ENCODE results near the gene SPSB1. TPM values are rescaled to one million over a fixed set of nuclear protein-coding genes. Genes with fewer than 3 reads are reported as not detected.
A peak's percentile ranks its signal among the peaks of the same experiment; 100 is the strongest.

Gene SPSB1
- total RNA-seq, 4 donors from 2014 or later, result 40.0 to 82.1 (median 52.6) TPM

DNA sequence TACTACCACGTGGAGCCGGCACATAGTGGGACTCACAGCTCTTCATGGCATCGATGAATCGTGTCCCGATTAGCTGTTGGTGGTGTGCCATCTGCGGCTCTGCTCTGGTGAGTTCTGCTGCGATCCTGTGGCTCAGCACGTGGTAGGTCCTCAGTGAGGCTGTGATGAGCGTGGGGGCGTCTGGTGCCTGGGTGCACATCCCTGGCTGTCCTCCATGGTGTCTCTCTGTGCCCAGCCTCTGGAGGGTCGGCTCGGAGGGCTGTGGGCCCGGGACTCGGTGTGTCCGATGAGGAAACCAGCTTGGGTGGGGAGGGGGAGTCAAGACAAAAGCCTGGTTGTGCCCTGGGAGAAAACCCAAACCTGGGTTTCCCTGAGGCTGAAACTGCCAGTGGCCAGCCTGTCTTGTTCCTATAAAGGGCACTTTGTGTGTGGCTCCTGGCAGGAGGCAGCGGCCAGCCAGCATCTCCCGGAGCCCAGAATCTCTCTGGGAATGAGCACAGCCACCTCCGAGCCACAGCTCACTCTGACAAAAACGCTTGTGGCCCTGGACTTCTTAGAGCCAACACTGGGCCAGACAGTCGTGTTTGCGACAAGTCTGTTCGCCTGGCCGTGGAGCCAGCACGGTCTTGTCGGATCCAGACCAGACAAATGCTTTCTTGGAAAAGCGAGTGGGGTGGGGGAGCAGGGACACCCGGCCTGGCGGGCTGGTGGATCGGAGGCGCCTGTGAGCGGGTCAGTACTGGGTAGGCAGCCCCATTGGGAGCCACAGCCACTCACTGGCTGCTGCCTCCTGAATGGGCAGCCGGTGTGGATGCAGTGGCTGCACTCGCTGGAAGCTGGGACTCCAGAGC lies 31.8 kb downstream of the SPSB1 start:
- Histone ChIP-seq H3K4me3 (no peak overlapping the region), H3K9me3 (no peaks in the 10 kb centered on the region), H3K27ac (peak overlapping the region; percentile 75 to 81 (median 76)), H3K4me1 (peaks cover 52 to 88% (median 84%) of the 10 kb centered on the region in 4 donors), H3K27me3 (no peaks in the 10 kb centered on the region), H3K36me3 (no peaks in the 10 kb centered on the region)
- WGBS, 2 donors (ENCODE audit: low coverage in 1 of 2), result 76% methylated on average over 32 of the region's 33 CpGs; no CpG with 5 or more reads in 1 of the 2 donors
- intact Hi-C loops (cut with DNase I; ENCODE audit: low total_unique reads) (no loop called here), in situ Hi-C loops (cut with MboI; ENCODE audit: low pct_ligation_motif_present in 1 of 4, low pct_unique_long_range_greater_than_20kb in 1 of 4, low sequenced_read_pairs in 3 of 4) (no loop called here)
- no peak for TF ChIP-seq POLR2AphosphoS5 (IDR thresholded peaks at IDR 0.05)
- no peak for TF ChIP-seq EP300 (IDR thresholded peaks at IDR 0.05; ENCODE audit: low read depth)
- no peak for TF ChIP-seq POLR2A (IDR thresholded peaks at IDR 0.05)
- TF ChIP-seq, protein P1, sequence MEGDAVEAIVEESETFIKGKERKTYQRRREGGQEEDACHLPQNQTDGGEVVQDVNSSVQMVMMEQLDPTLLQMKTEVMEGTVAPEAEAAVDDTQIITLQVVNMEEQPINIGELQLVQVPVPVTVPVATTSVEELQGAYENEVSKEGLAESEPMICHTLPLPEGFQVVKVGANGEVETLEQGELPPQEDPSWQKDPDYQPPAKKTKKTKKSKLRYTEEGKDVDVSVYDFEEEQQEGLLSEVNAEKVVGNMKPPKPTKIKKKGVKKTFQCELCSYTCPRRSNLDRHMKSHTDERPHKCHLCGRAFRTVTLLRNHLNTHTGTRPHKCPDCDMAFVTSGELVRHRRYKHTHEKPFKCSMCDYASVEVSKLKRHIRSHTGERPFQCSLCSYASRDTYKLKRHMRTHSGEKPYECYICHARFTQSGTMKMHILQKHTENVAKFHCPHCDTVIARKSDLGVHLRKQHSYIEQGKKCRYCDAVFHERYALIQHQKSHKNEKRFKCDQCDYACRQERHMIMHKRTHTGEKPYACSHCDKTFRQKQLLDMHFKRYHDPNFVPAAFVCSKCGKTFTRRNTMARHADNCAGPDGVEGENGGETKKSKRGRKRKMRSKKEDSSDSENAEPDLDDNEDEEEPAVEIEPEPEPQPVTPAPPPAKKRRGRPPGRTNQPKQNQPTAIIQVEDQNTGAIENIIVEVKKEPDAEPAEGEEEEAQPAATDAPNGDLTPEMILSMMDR (IDR thresholded peaks at IDR 0.05), result no peak
- no peak for DNase-seq

DNA sequence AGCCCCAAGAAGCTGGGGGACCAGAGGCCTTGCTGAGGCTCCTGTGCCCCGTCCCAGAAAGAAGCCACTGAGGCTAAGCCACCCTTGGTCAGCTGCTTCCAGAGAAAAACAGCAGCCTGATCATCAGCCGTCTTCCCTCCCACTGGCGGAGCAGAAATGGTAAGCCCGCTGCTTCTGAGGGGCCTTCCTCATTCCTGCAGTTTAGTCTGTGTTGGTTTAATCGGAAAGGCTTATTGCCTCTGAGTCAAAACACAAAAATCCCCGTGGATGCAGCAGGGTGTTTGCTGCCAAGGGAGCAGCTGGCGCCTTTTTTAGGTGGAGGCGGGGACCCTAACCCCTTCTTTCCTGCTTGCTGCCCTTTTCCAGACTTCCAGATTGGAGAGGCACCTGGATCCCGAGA lies 33.9 kb downstream of the SPSB1 start:
- no peak overlapping the region for H3K4me3 ChIP-seq
- H3K4me1 ChIP-seq, result peaks cover 42 to 78% (median 68%) of the 10 kb centered on the region in 4 donors
- H3K36me3 ChIP-seq, result no peaks in the 10 kb centered on the region
- peak in 2 of 3 donors; percentile 13 to 30 for TF ChIP-seq POLR2AphosphoS5 (IDR thresholded peaks at IDR 0.05)
- TF ChIP-seq, protein P1 (IDR thresholded peaks at IDR 0.05), result no peak
- peak; percentile 30 for DNase-seq
- intact Hi-C loops (cut with DNase I; ENCODE audit: low total_unique reads), result no loop called here
- WGBS, 2 donors (ENCODE audit: low coverage in 1 of 2), result 61% methylated on average over 9 of the region's 9 CpGs; no CpG with 5 or more reads in 1 of the 2 donors
- H3K9me3 ChIP-seq, result no peaks in the 10 kb centered on the region
- peak overlapping the region; percentile 75 to 81 (median 76) for H3K27ac ChIP-seq
- no peaks in the 10 kb centered on the region for H3K27me3 ChIP-seq
- in situ Hi-C loops (cut with MboI; ENCODE audit: low pct_ligation_motif_present in 1 of 4, low pct_unique_long_range_greater_than_20kb in 1 of 4, low sequenced_read_pairs in 3 of 4), result no loop called here

DNA sequence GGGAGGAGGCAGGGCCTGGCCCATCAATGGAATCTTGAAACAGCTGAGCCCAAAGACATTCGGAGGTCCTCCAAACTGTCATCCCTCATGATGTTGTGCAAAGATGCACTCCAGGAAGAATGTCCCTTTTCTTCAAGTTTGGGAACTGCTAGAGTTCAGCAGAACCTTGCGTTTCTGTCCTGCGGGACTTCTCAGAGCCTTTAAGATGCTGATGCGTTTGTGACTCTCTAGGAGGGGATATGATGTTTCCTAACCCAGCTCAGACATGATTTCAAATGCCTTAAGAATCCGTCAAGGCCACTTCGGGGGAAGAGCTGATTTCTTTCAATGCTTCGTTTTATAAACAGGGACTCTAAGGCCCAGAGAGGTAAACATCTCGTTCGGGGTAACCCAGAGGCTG lies 35.5 kb downstream of the SPSB1 start:
- intact Hi-C loops (cut with DNase I; ENCODE audit: low total_unique reads), result no loop called here
- Histone ChIP-seq H3K27ac (peak overlapping the region in 3 of 4 donors; percentile 0 to 81 (median 31)), H3K4me3 (no peak overlapping the region), H3K4me1 (peaks cover 33 to 70% (median 62%) of the 10 kb centered on the region in 4 donors), H3K36me3 (no peaks in the 10 kb centered on the region), H3K27me3 (no peaks in the 10 kb centered on the region), H3K9me3 (no peaks in the 10 kb centered on the region)
- 78% methylated on average over 9 of the region's 9 CpGs; no CpG with 5 or more reads in 1 of the 2 donors for WGBS, 2 donors (ENCODE audit: low coverage in 1 of 2)
- TF ChIP-seq, protein P1 (IDR thresholded peaks at IDR 0.05), result no peak
- TF ChIP-seq POLR2AphosphoS5 (IDR thresholded peaks at IDR 0.05), result no peak
- no peak for TF ChIP-seq POLR2A (IDR thresholded peaks at IDR 0.05)
- no peak for TF ChIP-seq EP300 (IDR thresholded peaks at IDR 0.05; ENCODE audit: low read depth)
- in situ Hi-C loops (cut with MboI; ENCODE audit: low pct_ligation_motif_present in 1 of 4, low pct_unique_long_range_greater_than_20kb in 1 of 4, low sequenced_read_pairs in 3 of 4), result no loop called here
- DNase-seq, result no peak

DNA sequence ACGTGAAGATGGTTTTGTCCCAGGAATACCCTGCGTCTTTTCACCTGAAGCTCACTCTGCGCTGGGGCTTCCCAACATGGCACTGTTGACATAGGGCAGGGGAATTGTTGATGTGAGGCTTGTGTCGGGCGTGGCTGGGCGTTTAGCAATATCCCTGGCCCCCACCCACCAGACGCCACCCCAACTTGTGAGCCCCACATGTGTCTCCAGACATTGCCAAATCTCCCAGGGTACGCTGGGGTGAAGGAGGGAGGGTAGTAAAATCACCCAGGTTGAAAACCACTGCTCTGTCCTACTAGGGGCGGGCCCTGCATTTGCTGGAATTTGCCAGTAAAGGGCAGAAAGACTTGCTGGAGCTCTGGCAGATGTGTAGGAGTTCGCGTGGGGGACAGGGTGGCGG lies 36.0 kb downstream of the SPSB1 start:
- H3K27ac ChIP-seq, result peak overlapping the region in 3 of 4 donors; percentile 3 to 81 (median 31)
- H3K9me3 ChIP-seq, result no peaks in the 10 kb centered on the region
- no peak for TF ChIP-seq EP300 (IDR thresholded peaks at IDR 0.05; ENCODE audit: low read depth)
- no peak for TF ChIP-seq POLR2A (IDR thresholded peaks at IDR 0.05)
- no peak for TF ChIP-seq POLR2AphosphoS5 (IDR thresholded peaks at IDR 0.05)
- TF ChIP-seq, protein P1 (IDR thresholded peaks at IDR 0.05), result no peak
- H3K27me3 ChIP-seq, result no peaks in the 10 kb centered on the region
- in situ Hi-C loops (cut with MboI; ENCODE audit: low pct_ligation_motif_present in 1 of 4, low pct_unique_long_range_greater_than_20kb in 1 of 4, low sequenced_read_pairs in 3 of 4), result no loop called here
- H3K4me1 ChIP-seq, result peaks cover 31 to 65% (median 58%) of the 10 kb centered on the region in 4 donors
- no peak overlapping the region for H3K4me3 ChIP-seq
- 62 to 85% methylated on average over 4 to 12 of the region's 12 CpGs for WGBS, 2 donors (ENCODE audit: low coverage in 1 of 2)
- peak; percentile 59 for DNase-seq
- H3K36me3 ChIP-seq, result no peaks in the 10 kb centered on the region
- intact Hi-C loops (cut with DNase I; ENCODE audit: low total_unique reads), result no loop called here
